ENCODE measurements around the gene ARSA.
"Not testable (repeated sequence)": the region's sequence is repeated elsewhere in the genome, so short reads cannot be mapped to it uniquely, and the experiment has no call there.

The ARSA gene

DNA sequence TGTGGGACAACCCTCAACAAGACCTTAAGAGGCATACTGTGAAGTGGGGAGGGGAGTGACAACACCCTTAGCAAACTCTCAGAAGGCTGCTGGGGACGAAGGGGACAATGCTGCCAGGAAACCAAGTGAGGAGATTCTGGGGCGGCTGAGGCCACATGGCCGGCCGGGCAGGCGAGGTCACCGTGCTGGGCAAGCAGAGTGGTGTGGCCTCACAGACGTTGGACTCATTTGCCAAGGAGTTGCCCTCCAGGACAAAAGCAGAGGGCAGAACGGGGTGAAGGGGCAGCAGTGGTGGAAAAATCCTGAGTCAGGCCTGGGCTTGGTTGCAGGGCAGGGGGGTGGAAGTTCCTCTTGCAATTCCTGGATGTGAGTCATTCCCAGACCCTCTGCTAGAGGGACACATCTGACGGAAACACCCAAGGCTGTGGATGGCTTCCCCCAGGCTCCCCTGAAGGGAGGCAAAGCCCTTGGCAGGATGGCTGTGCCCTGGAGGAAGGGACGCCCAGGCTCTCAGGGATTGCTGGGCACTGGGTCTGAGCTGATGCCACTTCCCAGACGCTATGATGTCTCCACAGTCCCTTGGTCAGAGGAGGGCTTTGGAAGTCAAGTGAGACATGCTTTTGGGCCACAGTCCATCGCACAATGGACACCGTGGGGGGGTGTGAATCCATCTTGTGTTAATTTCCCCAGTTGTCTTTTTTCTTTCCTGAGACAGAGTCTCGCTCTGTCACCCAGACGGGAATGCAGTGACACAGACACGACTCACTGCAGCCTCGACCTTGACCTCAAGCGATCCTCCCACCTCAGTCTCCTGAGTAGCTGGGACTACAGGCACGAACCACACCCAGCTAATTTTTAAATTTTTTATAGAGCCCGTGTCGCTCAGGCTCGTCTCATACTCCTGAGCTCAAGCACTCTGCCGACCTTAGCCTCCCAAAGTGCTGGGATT lies 28.4 kb upstream of the ARSA start:
- Histone ChIP-seq H3K36me3 (no peaks in the 10 kb centered on the region), H3K4me3 (no peak overlapping the region), H3K27ac (no peak overlapping the region), H3K4me1 (peaks cover 7% of the 10 kb centered on the region; the same call in 1 of the 2 replicates), H3K4me2 (no peak overlapping the region), H3K9ac (no peak overlapping the region), H3K9me3 (peaks cover 26% of the 10 kb centered on the region; the same call in 1 of the 2 replicates), H4K20me1 (no peaks in the 10 kb centered on the region), H3K27me3 (no peaks in the 10 kb centered on the region)
- TF ChIP-seq Cebpa-rat (IDR thresholded peaks at IDR 0.05): no peak

DNA sequence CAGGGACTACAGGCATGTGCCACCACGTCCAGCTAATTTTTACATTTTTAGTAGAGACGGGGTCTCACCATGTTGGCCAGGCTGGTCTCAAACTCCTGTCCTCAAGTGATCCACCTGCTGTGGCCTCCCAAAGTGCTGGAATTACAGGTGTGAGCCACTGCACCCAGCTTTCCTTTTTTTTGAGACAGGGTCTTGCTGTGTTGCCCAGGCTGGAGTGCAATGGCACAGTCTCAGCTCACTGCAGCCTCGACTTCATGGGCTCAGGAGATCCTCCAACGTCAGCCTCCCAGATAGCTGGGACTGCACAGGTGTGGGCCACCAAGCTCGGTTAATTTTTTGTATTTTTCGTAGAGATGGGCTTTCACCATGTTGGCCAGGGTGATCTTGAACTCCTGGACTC lies 26.7 kb upstream of the ARSA start:
- not testable (repeated sequence) for H3K4me1 ChIP-seq, H3K36me3 ChIP-seq, H3K4me3 ChIP-seq, H3K9ac ChIP-seq, H3K27me3 ChIP-seq, H3K27ac ChIP-seq, H4K20me1 ChIP-seq, H3K4me2 ChIP-seq
- peaks cover 39% of the 10 kb centered on the region for H3K9me3 ChIP-seq

DNA sequence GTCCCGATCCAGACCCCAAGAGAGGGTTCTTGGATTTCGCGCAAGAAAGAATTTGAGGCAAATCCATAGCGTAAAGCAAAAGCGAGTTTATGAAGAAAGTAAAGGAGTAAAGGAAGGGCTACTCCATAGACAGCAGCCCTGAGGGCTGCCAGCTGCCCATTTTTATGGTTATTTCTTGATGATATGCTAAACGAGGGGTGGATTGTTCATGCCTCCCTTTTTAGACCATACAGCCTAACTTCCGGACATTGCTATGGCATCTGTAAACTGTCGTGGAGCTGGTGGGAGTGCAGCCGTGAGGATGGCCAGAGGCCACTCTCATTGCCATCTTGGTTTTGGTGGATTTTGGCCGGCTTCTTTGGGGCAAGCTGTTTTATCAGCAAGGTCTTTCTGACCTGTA lies 25.3 kb upstream of the ARSA start:
- Histone ChIP-seq H3K36me3 (no peaks in the 10 kb centered on the region), H3K9ac (no peak overlapping the region), H3K27me3 (no peaks in the 10 kb centered on the region), H4K20me1 (no peaks in the 10 kb centered on the region), H3K4me1 (no peaks in the 10 kb centered on the region), H3K4me2 (no peak overlapping the region), H3K9me3 (peaks cover 51% of the 10 kb centered on the region), H3K27ac (no peak overlapping the region), H3K4me3 (no peak overlapping the region)
- TF ChIP-seq Cebpa-rat (IDR thresholded peaks at IDR 0.05): no peak

DNA sequence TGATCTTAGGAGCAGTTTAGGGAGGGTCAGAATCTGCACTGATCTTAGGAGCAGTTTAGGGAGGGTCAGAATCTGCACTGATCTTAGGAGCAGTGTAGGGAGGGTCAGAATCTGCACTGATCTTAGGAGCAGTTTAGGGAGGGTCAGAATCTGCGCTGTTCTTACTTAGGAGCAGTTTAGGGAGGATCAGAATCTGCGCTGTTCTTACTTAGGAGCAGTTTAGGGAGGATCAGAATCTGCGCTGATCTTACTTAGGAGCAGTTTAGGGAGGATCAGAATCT lies 15.8 kb upstream of the ARSA start:
- H3K9ac ChIP-seq, H3K4me2 ChIP-seq, H3K36me3 ChIP-seq, H3K4me1 ChIP-seq, H3K27ac ChIP-seq, H3K27me3 ChIP-seq, H3K4me3 ChIP-seq, H4K20me1 ChIP-seq: not testable (repeated sequence)
- peaks cover 32% of the 10 kb centered on the region for H3K9me3 ChIP-seq

DNA sequence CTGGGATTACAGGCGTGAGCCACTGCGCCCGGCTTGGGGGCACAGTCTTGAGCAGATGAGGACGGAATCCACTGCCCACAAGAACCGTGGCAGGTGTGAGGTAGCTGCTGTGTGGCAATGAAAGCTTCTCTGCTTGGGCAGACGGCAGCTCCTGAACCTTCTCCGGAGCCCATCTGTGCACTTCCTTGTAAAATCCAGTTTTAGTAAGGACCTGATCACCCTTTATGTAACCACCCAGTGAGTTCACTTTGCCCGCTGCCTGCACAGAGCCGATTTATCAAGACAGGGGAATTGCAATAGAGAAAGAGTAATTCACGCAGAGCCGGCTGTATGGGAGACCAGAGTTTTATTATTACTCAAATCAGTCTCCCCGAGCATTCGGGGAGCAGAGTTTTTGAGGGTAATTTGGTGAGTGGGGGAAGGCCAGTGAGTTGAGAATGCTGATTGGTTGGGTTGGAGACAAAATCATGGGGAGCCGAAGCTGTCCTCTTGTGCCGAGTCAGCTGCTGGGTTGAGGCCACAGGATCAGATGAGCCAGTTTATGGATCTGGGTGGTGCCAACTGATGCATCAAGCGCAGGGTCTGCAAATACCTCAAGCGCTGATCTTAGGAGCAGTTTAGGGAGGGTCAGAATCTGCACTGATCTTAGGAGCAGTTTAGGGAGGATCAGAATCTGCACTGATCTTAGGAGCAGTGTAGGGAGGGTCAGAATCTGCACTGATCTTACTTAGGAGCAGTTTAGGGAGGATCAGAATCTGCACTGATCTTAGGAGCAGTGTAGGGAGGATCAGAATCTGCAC lies 15.3 kb upstream of the ARSA start:
- H3K9ac ChIP-seq, H3K4me1 ChIP-seq, H3K4me2 ChIP-seq, H3K27me3 ChIP-seq, H4K20me1 ChIP-seq, H3K27ac ChIP-seq, H3K4me3 ChIP-seq, H3K36me3 ChIP-seq: not testable (repeated sequence)
- peaks cover 26% of the 10 kb centered on the region for H3K9me3 ChIP-seq

DNA sequence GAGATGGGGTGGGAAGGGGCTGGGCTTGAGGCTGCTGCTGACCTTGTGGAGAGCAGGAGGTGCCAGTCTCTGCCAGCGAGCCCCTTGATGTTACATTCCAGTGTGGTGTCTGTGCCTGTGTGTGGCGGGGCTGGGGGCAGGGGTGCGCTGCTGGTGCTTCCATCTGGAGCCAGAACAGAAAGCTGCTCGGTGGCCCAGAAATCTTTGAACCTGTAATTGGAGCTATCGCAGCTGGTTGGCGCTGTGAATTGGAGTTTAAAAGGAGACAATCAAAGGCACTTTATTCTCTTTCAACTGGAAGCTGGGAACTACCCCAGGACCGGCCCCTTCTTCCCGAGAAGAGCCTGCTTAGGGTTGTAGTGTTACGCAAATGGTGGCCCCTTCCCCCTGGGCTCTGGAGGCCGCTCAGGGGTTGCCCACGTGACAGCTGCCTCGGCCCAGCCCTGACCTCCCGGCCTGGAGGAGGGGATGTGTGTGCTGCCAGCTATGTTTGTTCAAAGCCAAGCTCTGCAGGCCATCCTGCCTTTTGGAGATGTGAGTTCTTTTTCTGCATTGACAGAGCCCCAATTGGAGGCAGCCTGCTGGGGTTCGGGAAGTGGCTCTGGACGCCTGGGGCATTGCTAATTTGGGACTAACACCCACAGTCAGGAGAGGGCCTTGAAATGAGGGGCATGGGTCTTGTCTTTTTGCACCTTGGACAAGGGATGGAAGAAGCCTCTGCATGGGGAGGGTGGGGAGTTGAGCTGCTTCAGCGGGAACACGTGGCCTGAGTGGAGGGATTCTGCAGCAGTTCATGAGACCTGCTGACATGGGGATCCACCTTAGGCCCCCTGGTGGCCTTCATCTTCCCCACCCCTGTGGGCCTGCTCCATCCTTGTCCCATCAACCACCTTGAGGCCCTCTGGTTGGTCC lies 14.0 kb upstream of the ARSA start:
- H3K9ac ChIP-seq: no peak overlapping the region
- no peaks in the 10 kb centered on the region for H3K36me3 ChIP-seq
- no peak for TF ChIP-seq Cebpa-rat (IDR thresholded peaks at IDR 0.05)
- H3K4me1 ChIP-seq: no peaks in the 10 kb centered on the region
- 0 out of 2 replicates have a peak, but pooled peaks cover 4% of the 10 kb centered on the region for H3K27me3 ChIP-seq
- H3K4me3 ChIP-seq: no peak overlapping the region
- no peak overlapping the region for H3K4me2 ChIP-seq
- no peak overlapping the region for H3K27ac ChIP-seq
- H3K9me3 ChIP-seq: peaks cover 14% of the 10 kb centered on the region
- H4K20me1 ChIP-seq: no peaks in the 10 kb centered on the region

DNA sequence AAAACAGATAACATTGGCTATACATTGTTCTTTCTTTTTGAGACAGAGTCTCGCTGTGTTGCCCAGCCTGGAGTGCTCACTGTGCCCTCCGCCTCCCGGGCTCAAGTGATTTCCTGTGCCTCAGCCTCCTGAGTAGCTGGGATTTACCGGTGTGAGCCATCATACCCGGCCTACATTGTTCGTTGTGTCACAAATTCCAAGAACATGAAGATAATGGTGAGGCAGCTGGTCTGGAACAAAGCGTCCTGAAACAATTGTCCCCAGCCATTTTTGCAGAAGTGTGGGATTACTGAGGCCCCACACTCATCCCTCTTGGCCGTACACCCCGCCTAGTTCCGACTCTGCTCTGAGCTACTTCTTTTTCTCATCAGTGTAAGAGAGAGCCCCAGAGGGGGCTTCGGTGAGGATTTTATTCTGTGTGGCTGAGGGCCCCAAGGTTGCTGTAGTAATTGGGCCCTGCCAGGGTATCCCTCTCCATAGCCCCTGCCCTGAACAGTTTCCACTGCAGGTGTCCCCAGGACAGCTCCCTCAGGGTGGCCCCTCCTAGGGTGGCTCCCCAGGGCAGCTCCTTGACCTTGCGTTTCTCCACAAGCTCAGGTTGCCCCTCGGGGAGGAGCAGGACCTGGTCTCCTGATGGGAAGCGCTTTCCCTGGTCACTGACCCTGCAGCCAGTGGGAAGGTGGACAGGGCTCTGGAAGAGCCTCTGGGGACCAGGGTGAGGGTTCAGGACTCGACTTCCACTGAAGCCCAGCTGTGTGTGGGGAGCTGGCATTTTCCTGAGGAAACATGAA lies 13.1 kb upstream of the ARSA start:
- 0 out of 2 replicates have a peak, but pooled peaks cover 4% of the 10 kb centered on the region for H3K27me3 ChIP-seq
- H3K9me3 ChIP-seq: peaks cover 5% of the 10 kb centered on the region; the same call in 1 of the 2 replicates
- H3K36me3 ChIP-seq: 0 out of 2 replicates have a peak, but pooled peaks cover under 1% of the 10 kb centered on the region
- H3K4me3 ChIP-seq: no peak overlapping the region
- TF ChIP-seq Cebpa-rat (IDR thresholded peaks at IDR 0.05): no peak
- H3K9ac ChIP-seq: no peak overlapping the region
- H3K27ac ChIP-seq: no peak overlapping the region
- H3K4me2 ChIP-seq: no peak overlapping the region
- no peaks in the 10 kb centered on the region for H3K4me1 ChIP-seq
- no peaks in the 10 kb centered on the region for H4K20me1 ChIP-seq

DNA sequence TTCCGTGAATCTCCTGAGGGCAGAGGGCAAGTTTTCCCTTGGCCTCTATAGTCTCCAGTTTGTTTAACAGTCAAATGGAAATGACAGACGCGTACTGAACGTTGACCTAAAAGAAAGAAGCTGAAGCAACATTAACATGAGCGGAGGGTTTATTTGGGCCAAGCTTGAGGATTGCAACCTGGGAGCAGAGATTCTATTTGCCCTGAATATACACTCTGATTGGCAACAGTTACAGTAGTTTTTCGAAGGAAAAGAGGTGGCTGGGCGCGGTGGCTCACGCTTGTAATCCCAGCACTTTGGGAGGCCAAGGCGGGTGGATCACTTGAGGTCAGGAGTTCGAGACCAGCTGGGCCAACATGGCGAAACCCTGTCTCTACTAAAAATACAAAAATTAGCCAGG lies 12.3 kb upstream of the ARSA start:
- not testable (repeated sequence) for H3K4me2 ChIP-seq, H3K4me1 ChIP-seq, H3K36me3 ChIP-seq, H3K4me3 ChIP-seq, H4K20me1 ChIP-seq, H3K27me3 ChIP-seq, H3K9me3 ChIP-seq, H3K9ac ChIP-seq, H3K27ac ChIP-seq

DNA sequence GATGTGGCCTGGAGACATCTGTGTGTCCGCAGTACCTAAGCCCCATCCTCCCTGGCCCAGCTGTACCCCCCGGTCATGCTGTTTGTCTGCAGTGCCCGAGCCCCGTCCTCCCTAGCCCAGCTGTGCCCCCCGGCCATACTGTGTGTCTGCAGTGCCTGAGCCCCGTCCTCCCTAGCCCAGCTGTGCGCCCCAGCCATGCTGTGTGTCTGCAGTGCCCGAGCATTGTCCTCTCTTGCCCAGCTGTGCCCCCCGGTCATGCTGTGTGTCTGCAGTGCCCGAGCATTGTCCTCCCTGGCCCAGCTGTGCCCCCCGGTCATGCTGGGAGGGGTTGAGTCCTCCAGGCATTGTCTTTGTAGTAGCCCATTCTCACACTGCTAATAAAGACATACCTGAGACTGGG lies 7.6 kb upstream of the ARSA start:
- Histone ChIP-seq H4K20me1 (no peaks in the 10 kb centered on the region), H3K27ac (no peak overlapping the region), H3K36me3 (0 out of 2 replicates have a peak, but pooled peaks cover 5% of the 10 kb centered on the region), H3K9ac (no peak overlapping the region), H3K27me3 (no peaks in the 10 kb centered on the region), H3K4me2 (no peak overlapping the region), H3K9me3 (no peaks in the 10 kb centered on the region), H3K4me1 (peaks cover 4% of the 10 kb centered on the region; the same call in 1 of the 2 replicates), H3K4me3 (no peak overlapping the region)
- TF ChIP-seq Cebpa-rat (IDR thresholded peaks at IDR 0.05): no peak

Measured in BLaER1 (cell line).